AG04450 (cell line): ENCODE data around the gene GPR148. TPM values are rescaled to one million over a fixed set of nuclear protein-coding genes. Genes with fewer than 3 reads are reported as not detected.

Experiments used
- CTCF ChIA-PET: fragments of 300-600, 350-600 bp; formaldehyde crosslinking; extraction: SDS; loops from one replicate; lab custom pipeline; 2022; ENCODE audit warnings: antibody characterized with exemption, inconsistent platforms; lab: Charles Lee
- POLR2A ChIA-PET: fragments of 350-600 bp; formaldehyde crosslinking; extraction: SDS; loops from one replicate; lab custom pipeline; 2021; ENCODE audit warnings: antibody characterized with exemption, inconsistent platforms; lab: Yijun Ruan, JAX
- DNase-seq: peaks from one replicate; pipeline ENCODE4 v3.0.0-alpha.2; 2011; ENCODE audit warnings: low read depth, low spot score
- H3K27ac ChIP-seq: one replicate; pipeline ENCODE4 v1.5.1; 2012; ENCODE audit warnings: low read depth, low read length, control low read depth
- H3K27me3 ChIP-seq: one replicate; pipeline ENCODE4 v1.6.0; 2012; ENCODE audit warnings: low read length; ENCODE audit not compliant: control insufficient read depth, insufficient read depth
- H3K4me3 ChIP-seq: 2 replicates; pipeline ENCODE4 v1.5.1; 2011; ENCODE audit warnings: mild to moderate bottlenecking, low read depth, low read length, control low read depth
- H3K9me3 ChIP-seq: 2 replicates; pipeline ENCODE4 v1.5.1; 2012; ENCODE audit warnings: low read length; ENCODE audit not compliant: control insufficient read depth, insufficient read depth
- CTCF ChIP-seq: IDR thresholded peaks from 2 replicates; pipeline ENCODE4 v1.5.1; 2011; ENCODE audit warnings: low read depth, low read length, control low read depth, inconsistent platforms
- polyA plus RNA-seq: library from polyadenylated mRNA; depleted of rRNA; stranded (reverse); fragments of >200 nt; gene quantifications from 2 replicates; pipeline ENCODE4 v1.2.3, GENCODE V29; 2011

The GPR148 gene
- polyA plus RNA-seq, 1 experiment = not detected

DNA sequence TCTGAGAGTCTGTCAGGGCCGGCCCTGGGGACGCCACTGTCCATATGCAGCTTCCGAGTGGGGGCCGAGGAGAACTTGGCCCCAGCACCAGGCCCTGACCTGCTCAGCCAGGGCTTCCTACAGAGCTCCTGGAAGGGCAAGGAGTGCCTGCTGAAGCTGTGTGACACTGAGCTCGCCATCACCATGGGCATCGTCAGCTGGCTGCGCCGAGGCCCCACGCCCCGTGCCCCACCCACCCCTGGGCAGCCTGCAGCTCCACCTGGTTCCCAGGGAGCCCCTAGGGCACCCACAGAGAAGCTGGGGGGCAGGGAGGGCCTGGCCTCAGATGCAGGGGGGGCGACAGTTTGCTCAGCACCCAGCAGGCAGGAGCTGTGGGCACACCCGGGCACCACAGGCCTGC lies 34.5 kb downstream of the GPR148 start:
- ChIA-PET POLR2A (no interaction called here), CTCF (no interaction called here)
- Histone ChIP-seq H3K4me3 (no peak overlapping the region), H3K27ac (no peak overlapping the region), H3K9me3 (peaks cover 3% of the 10 kb centered on the region; the same call in 1 of the 2 replicates), H3K27me3 (no peaks in the 10 kb centered on the region)
- no peak for TF ChIP-seq CTCF
- DNase-seq = no peak

- Histone ChIP-seq H3K27me3 (peaks cover 2% of the 10 kb centered on the region), H3K9me3 (peaks cover 3% of the 10 kb centered on the region; the same call in 1 of the 2 replicates), H3K27ac (no peak overlapping the region), H3K4me3 (no peak overlapping the region)
- CTCF ChIA-PET = no interaction called here
- no peak for TF ChIP-seq CTCF
- POLR2A ChIA-PET = no interaction called here
- DNase-seq = no peak
Measured at GRCh38 chr2:130764035-130764820, 35.4 kb downstream of the GPR148 start.

DNA sequence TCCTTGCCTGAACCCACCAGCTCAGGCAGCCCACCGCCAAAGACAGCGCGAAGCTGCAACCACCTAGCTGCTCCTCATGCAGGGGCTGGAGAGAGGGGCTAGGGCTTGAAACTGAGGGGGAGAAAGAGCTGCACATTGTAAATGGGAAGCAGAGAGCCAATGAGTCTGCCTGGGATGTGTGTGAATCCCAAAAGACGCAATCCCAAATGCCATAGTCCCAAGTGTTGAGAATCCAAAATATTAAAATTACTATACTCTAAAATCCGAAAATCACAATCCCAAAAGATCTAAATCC lies 35.9 kb downstream of the GPR148 start:
- ChIA-PET POLR2A (no interaction called here), CTCF (no interaction called here)
- TF ChIP-seq CTCF = no peak
- Histone ChIP-seq H3K27me3 (peaks cover 2% of the 10 kb centered on the region), H3K4me3 (no peak overlapping the region), H3K9me3 (peaks cover 3% of the 10 kb centered on the region; the same call in 1 of the 2 replicates), H3K27ac (no peak overlapping the region)
- DNase-seq = no peak

DNA sequence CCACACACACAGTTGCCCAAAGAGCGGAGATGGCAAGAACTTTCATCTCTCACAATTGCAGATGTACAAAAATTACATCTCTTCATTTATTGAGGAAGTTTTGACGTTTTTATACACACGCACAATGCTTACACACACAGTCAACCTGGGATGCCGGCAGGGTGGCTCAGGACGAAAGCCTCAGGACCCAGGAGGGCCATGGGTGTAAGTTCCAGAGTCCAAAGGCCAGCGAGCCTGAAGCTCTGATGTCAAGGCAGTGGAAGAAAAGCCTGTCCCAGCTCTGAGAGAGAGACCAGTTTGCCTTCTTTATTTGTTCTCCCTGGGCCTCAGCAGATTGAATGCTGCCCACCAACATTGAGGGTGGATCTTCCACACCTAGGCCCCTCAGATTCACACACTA lies 36.6 kb downstream of the GPR148 start:
- POLR2A ChIA-PET = no interaction called here
- no peak for TF ChIP-seq CTCF
- no peak for DNase-seq
- Histone ChIP-seq H3K9me3 (peaks cover 3% of the 10 kb centered on the region; the same call in 1 of the 2 replicates), H3K27ac (no peak overlapping the region), H3K4me3 (no peak overlapping the region), H3K27me3 (peaks cover 2% of the 10 kb centered on the region)
- CTCF ChIA-PET = no interaction called here

GRCh38 chr2:130766037-130766436 lies 37.2 kb downstream of the GPR148 start:
- Histone ChIP-seq H3K27ac (no peak overlapping the region), H3K27me3 (peaks cover 2% of the 10 kb centered on the region), H3K9me3 (peaks cover 3% of the 10 kb centered on the region; the same call in 1 of the 2 replicates), H3K4me3 (no peak overlapping the region)
- TF ChIP-seq CTCF = no peak
- DNase-seq = no peak
- POLR2A ChIA-PET = no interaction called here
- CTCF ChIA-PET = no interaction called here
